Vagina (tissue), 2 donors: Measurements from ENCODE around the gene NFIA. TPM values are rescaled to one million over a fixed set of nuclear protein-coding genes. Genes with fewer than 3 reads are reported as not detected.

Source experiments
- DNase-seq, 2 donors: peaks; one replicate each; pipeline ENCODE4 v3.0.0-alpha.2; 2017; ENCODE audit errors: extremely low spot score in 2 of 2
- H3K27ac ChIP-seq: fragments of 200-600 bp; sonication (generic); one replicate; pipeline ENCODE4 v1.5.1; 2019
- H3K27me3 ChIP-seq: fragments of 200-600 bp; sonication (generic); one replicate; pipeline ENCODE4 v1.5.1; 2019
- H3K36me3 ChIP-seq, 2 donors: fragments of 200-600 bp; sonication (generic); one replicate each; pipeline ENCODE4 v1.5.1; 2017 to 2019
- H3K4me1 ChIP-seq: fragments of 200-600 bp; sonication (generic); one replicate; pipeline ENCODE4 v1.5.1; 2019
- H3K4me3 ChIP-seq, 2 donors: fragments of 200-600 bp; sonication (generic); 1 replicate in 1 of 2; 2 replicates in 1 of 2; pipeline ENCODE4 v1.5.1; 2016 to 2019
- H3K9me3 ChIP-seq: fragments of 200-600 bp; sonication (generic); one replicate; pipeline ENCODE4 v1.5.1; 2019
- POLR2A ChIP-seq, 2 donors: fragments of 450-650 bp; IDR thresholded peaks; one replicate each; pipeline ENCODE4 v1.6.1; 2017; ENCODE audit warnings: antibody characterized with exemption in 2 of 2, mild to moderate bottlenecking in 2 of 2, moderate library complexity in 2 of 2
- POLR2AphosphoS5 ChIP-seq, 2 donors: sonication (generic); formaldehyde crosslinking; IDR thresholded peaks; one replicate each; pipeline ENCODE4 v1.9.0; 2017; ENCODE audit warnings: antibody characterized with exemption in 2 of 2, mild to moderate bottlenecking in 2 of 2, low read depth in 1 of 2; ENCODE audit not compliant: insufficient read depth in 1 of 2
- intact Hi-C: fragments of 100-400 bp; cut with DNase I; formaldehyde crosslinking; loops from one replicate; pipeline ENCODE4 v1.15.1; 2023
- total RNA-seq: library from RNA; depleted of rRNA; stranded (reverse); fragments of >200 nt; gene quantifications from one replicate; pipeline ENCODE4 v1.2.3, GENCODE V29; 2016
- TF ChIP-seq, protein P1 (sequence below), 3 experiments: fragments of 450-650 bp in 2 of 3; fragments of 200-600 bp in 1 of 3; sonication (generic) in 1 of 3; IDR thresholded peaks; one replicate each; pipeline ENCODE4 v1.5.1; 2017 to 2019; ENCODE audit warnings: antibody characterized with exemption in 3 of 3, mild to moderate bottlenecking in 2 of 3, moderate library complexity in 2 of 3

NFIA gene
- total RNA-seq, 1 donor from 2014 or later: 59.2 TPM

DNA sequence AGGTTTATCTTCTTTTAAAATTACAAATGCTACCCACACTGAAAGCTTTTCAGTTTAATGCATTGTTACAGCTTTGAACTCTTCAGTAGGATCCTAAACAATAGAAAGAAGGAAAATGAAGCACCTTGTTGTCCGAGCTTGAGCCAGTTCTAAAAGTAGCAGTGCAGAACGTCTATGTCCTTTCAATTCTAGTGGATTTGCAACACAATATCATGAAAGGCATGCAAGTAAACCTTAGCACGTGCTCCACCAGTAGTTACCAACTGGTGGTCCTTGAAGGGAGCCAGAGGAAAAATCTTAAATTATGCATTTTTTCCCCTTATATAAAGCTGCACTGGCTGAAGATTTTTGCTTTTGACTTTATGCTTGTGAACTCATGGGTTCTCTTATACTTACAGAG is 208.2 kb downstream of the NFIA start:
- Histone ChIP-seq H3K9me3 (no peaks in the 10 kb centered on the region), H3K4me1 (peaks cover 9% of the 10 kb centered on the region), H3K27ac (no peak overlapping the region), H3K4me3 (no peak overlapping the region), H3K36me3 (no peaks in the 10 kb centered on the region), H3K27me3 (no peaks in the 10 kb centered on the region)
- intact Hi-C loops: no loop called here
- TF ChIP-seq, protein P1, sequence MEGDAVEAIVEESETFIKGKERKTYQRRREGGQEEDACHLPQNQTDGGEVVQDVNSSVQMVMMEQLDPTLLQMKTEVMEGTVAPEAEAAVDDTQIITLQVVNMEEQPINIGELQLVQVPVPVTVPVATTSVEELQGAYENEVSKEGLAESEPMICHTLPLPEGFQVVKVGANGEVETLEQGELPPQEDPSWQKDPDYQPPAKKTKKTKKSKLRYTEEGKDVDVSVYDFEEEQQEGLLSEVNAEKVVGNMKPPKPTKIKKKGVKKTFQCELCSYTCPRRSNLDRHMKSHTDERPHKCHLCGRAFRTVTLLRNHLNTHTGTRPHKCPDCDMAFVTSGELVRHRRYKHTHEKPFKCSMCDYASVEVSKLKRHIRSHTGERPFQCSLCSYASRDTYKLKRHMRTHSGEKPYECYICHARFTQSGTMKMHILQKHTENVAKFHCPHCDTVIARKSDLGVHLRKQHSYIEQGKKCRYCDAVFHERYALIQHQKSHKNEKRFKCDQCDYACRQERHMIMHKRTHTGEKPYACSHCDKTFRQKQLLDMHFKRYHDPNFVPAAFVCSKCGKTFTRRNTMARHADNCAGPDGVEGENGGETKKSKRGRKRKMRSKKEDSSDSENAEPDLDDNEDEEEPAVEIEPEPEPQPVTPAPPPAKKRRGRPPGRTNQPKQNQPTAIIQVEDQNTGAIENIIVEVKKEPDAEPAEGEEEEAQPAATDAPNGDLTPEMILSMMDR (IDR thresholded peaks at IDR 0.05): no peak
- no peak for TF ChIP-seq POLR2A (IDR thresholded peaks at IDR 0.05)
- no peak for DNase-seq

DNA sequence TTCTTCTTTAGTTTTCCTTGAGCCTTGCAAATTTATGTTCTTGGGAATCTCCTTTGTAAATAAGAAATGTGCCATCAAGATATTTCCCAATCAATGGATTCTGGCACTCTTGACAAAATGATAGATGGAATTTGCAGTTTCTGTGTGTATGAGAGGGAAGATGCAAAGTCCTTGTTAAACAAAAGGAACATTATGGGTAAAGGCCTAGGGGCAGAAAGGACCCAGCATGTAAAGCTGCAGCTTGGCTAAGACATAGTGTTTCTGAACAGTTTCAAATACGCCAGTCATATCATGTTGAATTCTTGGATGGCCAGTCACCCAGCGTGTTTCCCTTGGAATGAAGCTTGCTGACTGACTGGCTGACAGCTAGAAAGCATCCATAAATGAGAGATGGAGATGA is 210.8 kb downstream of the NFIA start:
- Histone ChIP-seq H3K36me3 (no peaks in the 10 kb centered on the region), H3K9me3 (no peaks in the 10 kb centered on the region), H3K27me3 (no peaks in the 10 kb centered on the region), H3K27ac (no peak overlapping the region), H3K4me3 (no peak overlapping the region), H3K4me1 (peaks cover 9% of the 10 kb centered on the region)
- intact Hi-C loops: no loop called here
- TF ChIP-seq POLR2AphosphoS5 (IDR thresholded peaks at IDR 0.05; ENCODE audit: insufficient read depth in 1 of 2, low read depth in 1 of 2): no peak
- TF ChIP-seq, protein P1 (IDR thresholded peaks at IDR 0.05): no peak
- no peak for TF ChIP-seq POLR2A (IDR thresholded peaks at IDR 0.05)
- no peak for DNase-seq

DNA sequence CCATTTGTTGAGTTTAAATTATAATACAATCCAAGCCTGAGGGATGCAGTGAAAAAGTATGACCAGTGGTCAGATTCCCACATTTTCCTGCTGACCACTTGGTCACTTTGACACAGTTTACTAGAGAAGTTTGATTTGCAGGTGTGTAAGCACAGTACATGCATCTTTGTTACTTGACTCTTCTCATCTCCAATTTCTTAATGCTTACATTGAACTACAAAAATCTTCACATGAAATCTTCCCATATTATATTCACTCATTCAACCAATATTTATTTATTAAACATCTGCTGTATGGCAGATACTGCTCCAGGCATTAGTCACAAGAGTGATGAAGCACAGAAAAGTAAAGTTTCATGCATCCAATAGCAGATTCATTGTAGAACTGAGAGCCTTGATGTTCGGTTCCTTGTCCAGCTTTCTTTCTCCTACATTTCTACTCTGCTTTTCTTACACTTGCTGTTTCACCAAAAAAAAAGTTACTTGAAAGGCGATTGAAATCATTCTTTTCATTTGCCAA is 211.7 kb downstream of the NFIA start:
- intact Hi-C loops: no loop called here
- TF ChIP-seq POLR2A (IDR thresholded peaks at IDR 0.05) (no peak), POLR2AphosphoS5 (IDR thresholded peaks at IDR 0.05; ENCODE audit: insufficient read depth in 1 of 2, low read depth in 1 of 2) (no peak)
- TF ChIP-seq, protein P1 (IDR thresholded peaks at IDR 0.05): no peak
- Histone ChIP-seq H3K27me3 (no peaks in the 10 kb centered on the region), H3K9me3 (no peaks in the 10 kb centered on the region), H3K4me1 (peaks cover 13% of the 10 kb centered on the region), H3K27ac (no peak overlapping the region), H3K36me3 (no peaks in the 10 kb centered on the region), H3K4me3 (no peak overlapping the region)
- no peak for DNase-seq

DNA sequence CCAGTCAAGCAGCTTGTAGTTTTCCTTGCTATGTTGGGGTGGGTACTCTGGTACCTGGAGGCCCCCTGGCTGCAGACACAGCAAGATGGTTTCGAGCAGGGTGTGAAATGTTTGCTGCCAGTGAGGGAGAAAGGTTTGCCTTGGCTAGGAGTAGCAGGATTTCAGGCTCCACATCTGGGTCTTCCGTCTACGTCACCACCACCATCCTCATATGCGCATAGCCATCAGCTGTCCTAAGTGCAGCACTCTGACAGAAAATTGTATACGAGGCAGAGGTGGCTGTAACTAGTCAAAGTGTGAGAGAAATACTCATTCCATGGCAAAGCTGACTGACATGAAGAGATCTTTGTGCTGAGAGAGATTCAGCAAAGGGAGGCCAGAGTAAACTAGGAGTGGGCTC is 212.6 kb downstream of the NFIA start:
- Histone ChIP-seq H3K27me3 (no peaks in the 10 kb centered on the region), H3K36me3 (no peaks in the 10 kb centered on the region), H3K4me1 (peaks cover 17% of the 10 kb centered on the region), H3K4me3 (no peak overlapping the region), H3K9me3 (no peaks in the 10 kb centered on the region), H3K27ac (no peak overlapping the region)
- no peak for DNase-seq
- intact Hi-C loops: no loop called here
- TF ChIP-seq POLR2AphosphoS5 (IDR thresholded peaks at IDR 0.05; ENCODE audit: insufficient read depth in 1 of 2, low read depth in 1 of 2) (no peak), POLR2A (IDR thresholded peaks at IDR 0.05) (no peak)
- TF ChIP-seq, protein P1 (IDR thresholded peaks at IDR 0.05): no peak

DNA sequence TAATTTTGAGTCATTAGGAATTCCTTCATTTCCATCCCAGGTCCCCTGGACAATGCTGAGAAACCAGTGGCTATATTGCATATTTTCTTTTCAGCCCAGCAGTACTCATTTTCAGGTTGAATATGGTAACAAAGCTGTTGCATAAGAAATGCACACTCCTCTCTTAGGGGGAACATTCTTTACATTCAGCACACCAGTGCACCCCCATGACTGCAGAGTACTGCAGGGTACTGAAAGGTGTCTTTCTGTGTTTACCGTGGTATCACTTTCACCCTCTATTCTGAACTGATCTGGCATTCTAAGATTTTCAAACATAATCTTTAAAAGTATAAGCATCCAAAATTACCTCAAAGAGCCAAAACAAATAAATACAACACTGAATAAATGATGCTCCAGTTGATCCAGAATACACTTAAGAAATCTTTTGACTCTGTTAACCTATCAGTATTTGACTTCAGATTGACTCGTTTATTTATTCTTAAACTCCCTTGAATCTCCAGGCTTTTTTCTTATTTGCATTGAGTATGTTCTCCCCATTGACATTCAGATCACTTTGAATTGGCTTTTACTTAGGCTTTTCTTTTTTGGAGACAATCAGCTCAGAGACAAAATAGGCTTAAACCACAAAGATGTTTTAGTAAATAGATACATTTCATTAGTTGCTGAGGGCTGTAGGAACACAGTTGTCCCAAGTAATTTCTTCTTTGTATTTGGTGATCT is 213.6 kb downstream of the NFIA start:
- TF ChIP-seq POLR2A (IDR thresholded peaks at IDR 0.05): no peak
- TF ChIP-seq, protein P1 (IDR thresholded peaks at IDR 0.05): no peak
- TF ChIP-seq POLR2AphosphoS5 (IDR thresholded peaks at IDR 0.05; ENCODE audit: insufficient read depth in 1 of 2, low read depth in 1 of 2): no peak
- Histone ChIP-seq H3K4me1 (peaks cover 17% of the 10 kb centered on the region), H3K9me3 (no peaks in the 10 kb centered on the region), H3K4me3 (no peak overlapping the region), H3K27me3 (no peaks in the 10 kb centered on the region), H3K27ac (no peak overlapping the region), H3K36me3 (no peaks in the 10 kb centered on the region)
- DNase-seq: no peak
- intact Hi-C loops: no loop called here
